ENCODE measurements around the gene ARHGAP26.

Gene ARHGAP26

DNA sequence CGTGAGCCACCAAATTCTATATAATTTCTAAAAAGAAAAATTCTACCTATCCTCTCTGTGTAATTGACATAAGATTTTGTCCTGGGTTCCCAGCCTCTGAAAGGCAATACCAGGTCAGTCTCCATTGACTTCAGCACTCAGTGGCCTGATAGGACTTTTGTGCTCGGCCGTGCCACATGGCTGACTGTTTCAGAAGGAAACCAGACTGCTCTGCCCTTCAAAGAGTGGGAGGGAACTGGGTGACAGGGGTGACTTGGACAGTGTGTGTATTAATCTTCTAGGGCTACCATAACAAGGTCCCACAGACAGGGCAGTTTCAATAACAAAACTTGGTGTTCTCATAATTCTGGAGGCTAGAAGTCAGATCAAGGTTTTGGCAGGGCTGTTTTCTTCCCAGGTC is 43.0 kb downstream of the ARHGAP26 start:
- H3K27ac ChIP-seq, result no peak overlapping the region
- DNase-seq (ENCODE audit: low spot score), result no peak
- TF ChIP-seq, protein P1, sequence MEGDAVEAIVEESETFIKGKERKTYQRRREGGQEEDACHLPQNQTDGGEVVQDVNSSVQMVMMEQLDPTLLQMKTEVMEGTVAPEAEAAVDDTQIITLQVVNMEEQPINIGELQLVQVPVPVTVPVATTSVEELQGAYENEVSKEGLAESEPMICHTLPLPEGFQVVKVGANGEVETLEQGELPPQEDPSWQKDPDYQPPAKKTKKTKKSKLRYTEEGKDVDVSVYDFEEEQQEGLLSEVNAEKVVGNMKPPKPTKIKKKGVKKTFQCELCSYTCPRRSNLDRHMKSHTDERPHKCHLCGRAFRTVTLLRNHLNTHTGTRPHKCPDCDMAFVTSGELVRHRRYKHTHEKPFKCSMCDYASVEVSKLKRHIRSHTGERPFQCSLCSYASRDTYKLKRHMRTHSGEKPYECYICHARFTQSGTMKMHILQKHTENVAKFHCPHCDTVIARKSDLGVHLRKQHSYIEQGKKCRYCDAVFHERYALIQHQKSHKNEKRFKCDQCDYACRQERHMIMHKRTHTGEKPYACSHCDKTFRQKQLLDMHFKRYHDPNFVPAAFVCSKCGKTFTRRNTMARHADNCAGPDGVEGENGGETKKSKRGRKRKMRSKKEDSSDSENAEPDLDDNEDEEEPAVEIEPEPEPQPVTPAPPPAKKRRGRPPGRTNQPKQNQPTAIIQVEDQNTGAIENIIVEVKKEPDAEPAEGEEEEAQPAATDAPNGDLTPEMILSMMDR (conservative IDR thresholded peaks at IDR 0.05; ENCODE audit: low read depth), result no peak
- ChIA-PET CTCF (interaction anchor here (0.6 to 0.7 kb wide), 4 partner anchors 32 to 1045 kb away, joined by 3 to 4 read pairs (median 3); no protein-coding TSS in a partner anchor), POLR2A (ENCODE audit: low non-redundant PET) (no interaction called here)

DNA sequence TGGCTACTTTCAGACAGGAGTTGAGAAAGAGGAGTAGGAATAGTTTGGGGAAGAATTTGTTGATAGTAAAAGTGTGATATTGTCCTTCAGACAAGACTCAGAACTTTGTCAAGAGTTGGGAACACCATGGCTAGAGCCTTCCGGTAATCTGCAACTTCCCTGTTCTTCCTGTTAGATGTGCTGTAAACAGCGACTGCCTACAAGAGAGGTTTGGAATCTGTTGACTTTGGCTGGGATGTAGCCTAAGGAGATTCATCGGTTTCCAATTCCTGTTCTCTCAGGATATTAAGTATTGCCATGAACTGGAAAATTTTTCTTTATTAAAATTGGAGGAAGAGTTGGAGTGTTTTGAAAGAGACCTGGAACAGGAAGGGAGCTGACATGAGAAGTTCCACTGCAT is 43.9 kb downstream of the ARHGAP26 start:
- H3K27ac ChIP-seq, result no peak overlapping the region
- ChIA-PET POLR2A (ENCODE audit: low non-redundant PET) (no interaction called here), CTCF (interaction anchor here (0.6 kb wide), 2 partner anchors 33 to 174 kb away, joined by 3 read pairs; no protein-coding TSS in a partner anchor)
- TF ChIP-seq, protein P1 (conservative IDR thresholded peaks at IDR 0.05; ENCODE audit: low read depth), result no peak
- no peak for DNase-seq (ENCODE audit: low spot score)

DNA sequence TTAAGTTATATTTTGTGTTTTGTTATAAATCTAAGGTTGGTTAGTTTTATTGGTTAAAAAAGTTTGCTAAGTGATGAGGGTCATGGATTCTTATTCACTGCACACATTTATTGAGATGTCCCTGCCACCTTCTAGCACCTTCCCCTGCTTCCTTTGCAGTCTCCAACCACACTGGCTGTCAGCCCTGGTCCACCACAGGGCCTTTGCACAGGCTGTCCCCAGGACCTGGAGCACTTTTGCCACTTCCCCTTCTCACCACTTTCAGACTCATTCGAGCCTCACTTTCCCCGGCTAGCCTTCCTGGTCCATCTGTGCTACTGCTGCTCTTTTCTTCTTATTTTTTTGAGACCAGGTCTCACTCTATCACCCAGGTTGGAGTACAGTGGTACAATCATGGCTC is 45.3 kb downstream of the ARHGAP26 start:
- POLR2A ChIA-PET (ENCODE audit: low non-redundant PET), result no interaction called here
- CTCF ChIA-PET, result interaction anchor here (0.6 kb wide), 2 partner anchors 160 to 628 kb away, joined by 3 read pairs; no protein-coding TSS in a partner anchor
- H3K27ac ChIP-seq, result no peak overlapping the region
- TF ChIP-seq, protein P1 (conservative IDR thresholded peaks at IDR 0.05; ENCODE audit: low read depth), result no peak
- DNase-seq (ENCODE audit: low spot score), result no peak

DNA sequence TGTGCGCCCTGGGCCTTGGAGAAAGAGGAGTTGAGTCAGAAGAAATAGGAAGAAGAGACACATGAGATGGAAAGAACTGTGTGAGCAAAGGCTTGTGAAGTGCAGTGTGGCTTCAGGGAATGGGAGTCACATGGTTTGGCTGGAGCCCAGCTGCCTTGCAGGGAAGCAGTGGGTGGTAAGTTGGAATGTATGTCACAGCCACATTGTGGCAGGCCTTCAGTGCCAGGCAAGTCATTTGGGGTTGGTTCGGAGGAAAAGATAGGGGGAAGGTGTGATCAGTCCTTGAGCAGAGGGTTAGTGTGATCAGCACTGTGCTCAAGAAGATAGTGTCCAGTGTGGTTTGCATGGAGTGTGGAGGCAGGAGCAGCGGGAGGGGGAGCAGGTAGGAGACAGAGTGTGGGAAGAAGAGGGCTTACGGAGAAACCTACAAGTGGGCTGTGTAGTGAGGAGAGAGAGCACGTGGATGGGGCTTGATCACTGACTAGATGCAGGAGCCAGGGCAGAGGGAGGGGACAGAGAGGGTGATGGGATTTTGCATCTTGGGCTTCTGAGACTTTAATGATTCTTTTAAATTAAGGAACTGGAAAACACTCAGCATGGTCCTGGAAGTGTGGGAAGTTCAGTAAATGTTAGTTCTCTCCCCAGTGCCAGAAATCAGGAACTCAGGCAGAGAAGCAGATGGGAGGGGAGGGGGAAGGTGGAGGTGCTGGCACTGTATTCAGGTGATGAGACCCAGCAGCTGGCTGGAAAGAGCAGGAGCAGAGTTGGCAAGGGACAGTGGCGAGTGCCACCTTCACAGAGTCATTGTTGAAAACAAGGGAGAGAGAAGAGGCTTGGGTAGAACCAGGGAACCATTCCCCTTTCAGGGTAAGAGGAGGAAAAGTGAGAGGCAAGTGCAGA is 46.6 kb downstream of the ARHGAP26 start:
- peak overlapping the region; percentile 49 for H3K27ac ChIP-seq
- DNase-seq (ENCODE audit: low spot score), result no peak
- ChIA-PET POLR2A (ENCODE audit: low non-redundant PET) (no interaction called here), CTCF (no interaction called here)
- TF ChIP-seq, protein P1 (conservative IDR thresholded peaks at IDR 0.05; ENCODE audit: low read depth), result no peak

DNA sequence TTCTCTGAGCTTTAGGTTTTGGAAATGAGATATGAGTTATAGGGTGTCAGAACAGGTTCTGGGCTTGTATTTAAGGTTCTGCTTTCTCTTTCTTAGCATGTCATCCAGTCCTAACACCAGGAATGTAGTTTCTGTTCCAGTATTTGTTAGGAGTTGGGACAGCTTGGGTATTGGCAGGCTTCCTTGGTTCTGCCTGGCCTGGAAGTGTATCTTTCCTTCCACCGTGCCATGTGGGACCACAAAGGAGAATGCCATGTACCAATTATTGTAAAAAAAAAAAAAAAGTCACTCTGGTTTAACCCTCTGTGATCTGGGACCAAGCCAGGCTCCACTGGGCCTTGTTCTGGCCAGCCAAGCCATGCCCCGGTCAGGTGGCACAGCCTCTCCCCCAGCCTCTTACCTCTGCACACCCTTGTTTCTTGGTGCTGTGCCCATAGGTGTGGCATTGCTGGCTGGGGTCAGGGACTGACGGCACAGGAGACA is 47.8 kb downstream of the ARHGAP26 start:
- peak overlapping the region; percentile 45 for H3K27ac ChIP-seq
- ChIA-PET POLR2A (ENCODE audit: low non-redundant PET) (no interaction called here), CTCF (interaction anchor here (0.6 to 1.1 kb wide), 2 partner anchors 10 to 13 kb away, joined by 3 read pairs; no protein-coding TSS in a partner anchor)
- DNase-seq (ENCODE audit: low spot score), result no peak
- TF ChIP-seq, protein P1 (conservative IDR thresholded peaks at IDR 0.05; ENCODE audit: low read depth), result no peak

DNA sequence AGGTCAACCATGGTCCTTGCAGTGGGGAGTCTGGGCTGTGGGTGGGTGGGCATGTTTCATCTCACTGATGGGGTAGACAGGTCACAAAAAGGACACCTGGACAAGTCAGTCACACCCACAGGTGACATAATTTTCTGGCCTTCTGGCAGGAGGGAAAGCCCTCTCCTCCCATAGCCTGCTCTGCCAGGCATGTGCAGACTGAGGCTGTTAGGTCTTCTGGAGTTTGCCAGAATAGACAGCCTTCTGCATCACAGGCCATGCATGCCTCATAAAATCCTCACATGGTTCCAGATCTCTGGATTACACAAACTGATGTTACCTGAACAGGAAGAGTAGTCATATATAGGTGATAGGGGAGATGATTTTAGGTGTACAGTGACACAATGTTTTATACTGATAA is 49.1 kb downstream of the ARHGAP26 start:
- DNase-seq (ENCODE audit: low spot score), result no peak
- TF ChIP-seq, protein P1 (conservative IDR thresholded peaks at IDR 0.05; ENCODE audit: low read depth), result no peak
- H3K27ac ChIP-seq, result peak overlapping the region; percentile 24
- POLR2A ChIA-PET (ENCODE audit: low non-redundant PET), result no interaction called here
- CTCF ChIA-PET, result no interaction called here
